Raji (cell line): ENCODE measurements around the gene CHRND.

Experiments
- POLR2A ChIP-seq: IDR thresholded peaks from 2 replicates; pipeline ENCODE4 v1.6.1; 2011; ENCODE audit warnings: low read depth, low read length, control low read depth; ENCODE audit not compliant: insufficient read depth

Gene CHRND

GRCh38 chr2:232511336-232511890, 14.5 kb upstream of the CHRND start:
- TF ChIP-seq POLR2A, result no peak

GRCh38 chr2:232512602-232513001, 13.4 kb upstream of the CHRND start:
- TF ChIP-seq POLR2A, result no peak

GRCh38 chr2:232513353-232513752, 12.6 kb upstream of the CHRND start:
- TF ChIP-seq POLR2A, result no peak

- no peak for TF ChIP-seq POLR2A
Measured at GRCh38 chr2:232515639-232516038, 10.3 kb upstream of the CHRND start.

GRCh38 chr2:232516551-232516950, 9.4 kb upstream of the CHRND start:
- TF ChIP-seq POLR2A, result no peak

- no peak for TF ChIP-seq POLR2A
Measured at GRCh38 chr2:232518844-232519243, 7.1 kb upstream of the CHRND start.

- no peak for TF ChIP-seq POLR2A
Measured at GRCh38 chr2:232519581-232520438, 6.2 kb upstream of the CHRND start, which contains the start of gene PRSS56. Gene PRSS56, plus strand, starts transcription at chr2:232520388. Its CDS starts 211 bp downstream, at chr2:232520599.

- no peak for TF ChIP-seq POLR2A
Measured at GRCh38 chr2:232520489-232520888, 5.5 kb upstream of the CHRND start.

- TF ChIP-seq POLR2A, result no peak
Measured at GRCh38 chr2:232521098-232521497, 4.9 kb upstream of the CHRND start.

GRCh38 chr2:232521959-232522622, 3.9 kb upstream of the CHRND start:
- no peak for TF ChIP-seq POLR2A

- no peak for TF ChIP-seq POLR2A
Measured at GRCh38 chr2:232522623-232523401, 3.1 kb upstream of the CHRND start.

- no peak for TF ChIP-seq POLR2A
Measured at GRCh38 chr2:232523402-232523681, 2.6 kb upstream of the CHRND start.

- TF ChIP-seq POLR2A, result no peak
Measured at GRCh38 chr2:232523682-232524597, 2.0 kb upstream of the CHRND start.

- TF ChIP-seq POLR2A, result no peak
Measured at GRCh38 chr2:232524771-232525170, 1.2 kb upstream of the CHRND start.
